SK-N-SH (cell line): ENCODE measurements around the gene TNFRSF19. TPM values are rescaled to one million over a fixed set of nuclear protein-coding genes. Genes with fewer than 3 reads are reported as not detected.

Experiments
- CTCF ChIA-PET: fragments of 300-600, 350-600 bp; formaldehyde crosslinking; extraction: SDS; loops from one replicate; lab custom pipeline; 2021; lab: Yijun Ruan, JAX
- POLR2A ChIA-PET: fragments of 350-600 bp; sonication (Branson Sonifier 250); formaldehyde crosslinking; extraction: SDS; loops from one replicate; lab custom pipeline; 2020; ENCODE audit warnings: antibody characterized with exemption, inconsistent platforms; lab: Yijun Ruan, JAX
- DNase-seq: peaks from one replicate; pipeline ENCODE4 v3.0.0; 2012
- H2AFZ ChIP-seq: fragments of 200-600 bp; sonication (generic); 2 replicates; pipeline ENCODE4 v1.8.1; 2016; ENCODE audit warnings: antibody characterized with exemption, mild to moderate bottlenecking, low read depth
- H3F3A ChIP-seq: fragments of 200-600 bp; sonication (generic); replicated peaks from 2 replicates; pipeline ENCODE3; 2016; ENCODE audit warnings: antibody characterized with exemption, mild to moderate bottlenecking; ENCODE audit not compliant: insufficient read depth
- H3K27ac ChIP-seq, 2 experiments: fragments of 200-500 bp in 1 of 2; fragments of 200-600 bp in 1 of 2; sonication (Bioruptor generic) in 1 of 2; sonication (generic), shearing (Covaris generic) in 1 of 2; 2 replicates each; pipeline versions ENCODE4 v1.5.1 to v1.6.1; 2014 to 2016; ENCODE audit warnings: low read depth in 2 of 2, inconsistent platforms in 1 of 2, low read length in 1 of 2, mild to moderate bottlenecking in 1 of 2, mixed read lengths in 1 of 2
- H3K27me3 ChIP-seq: fragments of 200-600 bp; sonication (generic), shearing (Covaris generic); 2 replicates; pipeline ENCODE4 v1.6.1; 2016; ENCODE audit warnings: mixed run types; ENCODE audit not compliant: insufficient read depth
- H3K36me3 ChIP-seq, 2 experiments: fragments of 200-500 bp in 1 of 2; fragments of 200-600 bp in 1 of 2; sonication (Bioruptor generic) in 1 of 2; sonication (generic) in 1 of 2; replicated peaks in 1 of 2; 2 replicates each; pipeline versions ENCODE3 to v1.5.1; 2014 to 2016; ENCODE audit warnings: low read length in 1 of 2, mild to moderate bottlenecking in 1 of 2; ENCODE audit not compliant: insufficient read depth in 2 of 2, control insufficient read depth in 1 of 2
- H3K4me1 ChIP-seq, 2 experiments: fragments of 200-500 bp in 1 of 2; fragments of 200-600 bp in 1 of 2; sonication (Bioruptor generic) in 1 of 2; sonication (generic), shearing (Covaris generic) in 1 of 2; 2 replicates each; pipeline versions ENCODE4 v1.5.1 to v1.6.1; 2014 to 2016; ENCODE audit warnings: low read depth in 1 of 2, low read length in 1 of 2, mixed run types in 1 of 2; ENCODE audit not compliant: insufficient read depth in 2 of 2, control insufficient read depth in 1 of 2
- H3K4me2 ChIP-seq: fragments of 200-600 bp; sonication (generic), shearing (Covaris generic); 2 replicates; pipeline ENCODE4 v1.6.1; 2017; ENCODE audit warnings: mixed run types
- H3K4me3 ChIP-seq, 2 experiments: fragments of 200-500 bp in 1 of 2; fragments of 200-600 bp in 1 of 2; sonication (Bioruptor generic) in 1 of 2; sonication (generic), shearing (Covaris generic) in 1 of 2; 2 replicates each; pipeline versions ENCODE4 v1.5.1 to v1.8.1; 2014 to 2016; ENCODE audit warnings: low read depth in 2 of 2, inconsistent platforms in 1 of 2, low read length in 1 of 2, mild to moderate bottlenecking in 1 of 2, mixed read lengths in 1 of 2, moderate library complexity in 1 of 2
- H3K79me2 ChIP-seq: fragments of 200-600 bp; sonication (generic); 2 replicates; pipeline ENCODE4 v1.8.1; 2017; ENCODE audit warnings: mild to moderate bottlenecking; ENCODE audit not compliant: insufficient read depth
- H3K9ac ChIP-seq: fragments of 200-600 bp; sonication (generic); 2 replicates; pipeline ENCODE4 v1.6.1; 2017; ENCODE audit warnings: mixed run types
- H3K9me2 ChIP-seq: fragments of 200-600 bp; sonication (generic); 2 replicates; pipeline ENCODE4 v1.6.1; 2017; ENCODE audit warnings: mixed run types
- H3K9me3 ChIP-seq: fragments of 200-600 bp; sonication (generic); 2 replicates; pipeline ENCODE4 v1.6.1; 2017; ENCODE audit warnings: mixed run types, mild to moderate bottlenecking, moderate library complexity
- H4K20me1 ChIP-seq: fragments of 200-600 bp; sonication (generic); 2 replicates; pipeline ENCODE4 v1.6.1; 2017; ENCODE audit warnings: mild to moderate bottlenecking, mixed run types; ENCODE audit not compliant: insufficient read depth
- CHD2 ChIP-seq: fragments of 150-350 bp; IDR thresholded peaks from 2 replicates; pipeline ENCODE4 v1.6.1; 2018; ENCODE audit warnings: low read length; ENCODE audit not compliant: partially characterized antibody
- CTCF ChIP-seq: fragments of 200-600 bp; sonication (generic); IDR thresholded peaks from 2 replicates; pipeline ENCODE4 v1.6.1; 2017; ENCODE audit warnings: antibody characterized with exemption, mild to moderate bottlenecking, moderate library complexity
- ELF1 ChIP-seq: IDR thresholded peaks from 2 replicates; pipeline ENCODE4 v1.4.0; 2012
- FOXJ3 ChIP-seq: sonication (generic); formaldehyde crosslinking; IDR thresholded peaks from 2 replicates; pipeline ENCODE4 v1.5.1; 2020; ENCODE audit warnings: mild to moderate bottlenecking, missing genetic modification reagents
- MEF2A ChIP-seq: IDR thresholded peaks from 2 replicates; pipeline ENCODE4 v1.4.0; 2012; ENCODE audit warnings: low read depth, borderline replicate concordance
- NFIC ChIP-seq: IDR thresholded peaks from 2 replicates; pipeline ENCODE4 v1.4.0; 2012; ENCODE audit warnings: borderline replicate concordance
- NRF1 ChIP-seq: IDR thresholded peaks from 2 replicates; pipeline ENCODE4 v1.6.1; 2012; ENCODE audit warnings: low read depth, mild to moderate bottlenecking, low read length
- POLR2AphosphoS5 ChIP-seq: IDR thresholded peaks from 2 replicates; pipeline ENCODE4 v1.6.1; 2012; ENCODE audit warnings: low read depth, low read length
- SIN3A ChIP-seq: IDR thresholded peaks from 2 replicates; pipeline ENCODE4 v1.6.1; 2012; ENCODE audit warnings: low read depth, mild to moderate bottlenecking, low read length, moderate library complexity, borderline replicate concordance
- TAF1 ChIP-seq: IDR thresholded peaks from 2 replicates; pipeline ENCODE4 v1.6.1; 2012; ENCODE audit warnings: low read depth, mild to moderate bottlenecking, low read length, moderate library complexity, borderline replicate concordance
- TEAD4 ChIP-seq: IDR thresholded peaks from 2 replicates; pipeline ENCODE4 v1.4.0; 2012; ENCODE audit warnings: mild to moderate bottlenecking, borderline replicate concordance; ENCODE audit not compliant: insufficient read depth
- USF1 ChIP-seq: IDR thresholded peaks from 2 replicates; pipeline ENCODE4 v1.4.0; 2012; ENCODE audit warnings: low read depth, borderline replicate concordance
- WGBS: methylation state at CpG from one replicate; pipeline ENCODE4 v1.1.6; 2017; ENCODE audit warnings: low lambda C conversion rate; 5-methylcytosine and 5-hydroxymethylcytosine counted together
- polyA plus RNA-seq, 3 experiments: library from polyadenylated mRNA; depleted of rRNA; stranded (reverse); fragments of >200 nt; gene quantifications; 2 replicates each; pipeline ENCODE4 v1.2.3, GENCODE V29; 2012

The TNFRSF19 gene
- polyA plus RNA-seq, 1 of the 3 experiments (the other 2 are of a cell fraction): 4.6 TPM

GRCh38 chr13:23560571-23561089, 9.6 kb upstream of the TNFRSF19 start:
- CTCF ChIA-PET: no interaction called here
- 94% methylated on average over 7 of the region's 7 CpGs for WGBS

GRCh38 chr13:23561261-23561660, 9.0 kb upstream of the TNFRSF19 start:
- 94% methylated on average over 3 of the region's 3 CpGs for WGBS
- CTCF ChIA-PET: no interaction called here

More at GRCh38 chr13:23560571-23561089, 9.6 kb upstream of the TNFRSF19 start:
- Histone ChIP-seq H3K4me3 (no peak overlapping the region), H3K4me2 (no peak overlapping the region), H3K36me3 (no peaks in the 10 kb centered on the region), H3K79me2 (no peaks in the 10 kb centered on the region), H4K20me1 (no peaks in the 10 kb centered on the region), H3K9me3 (no peaks in the 10 kb centered on the region), H3F3A (peaks cover 8% of the 10 kb centered on the region), H3K9ac (no peak overlapping the region), H2AFZ (no peak overlapping the region), H3K9me2 (no peaks in the 10 kb centered on the region), H3K27ac (no peak overlapping the region), H3K4me1 (no peaks in the 10 kb centered on the region; a peak in 2 of 4 replicates), H3K27me3 (no peaks in the 10 kb centered on the region)
- POLR2A ChIA-PET: no interaction called here
- DNase-seq: no peak
- TF ChIP-seq TAF1: no peak

More at GRCh38 chr13:23561261-23561660, 9.0 kb upstream of the TNFRSF19 start:
- no peaks in the 10 kb centered on the region for H3K36me3 ChIP-seq
- H3K9me2 ChIP-seq: no peaks in the 10 kb centered on the region
- no peaks in the 10 kb centered on the region for H3K9me3 ChIP-seq
- no peak overlapping the region for H2AFZ ChIP-seq
- POLR2A ChIA-PET: no interaction called here
- no peaks in the 10 kb centered on the region for H3K79me2 ChIP-seq
- H3F3A ChIP-seq: peaks cover 8% of the 10 kb centered on the region
- H3K27ac ChIP-seq: no peak overlapping the region
- H3K4me3 ChIP-seq: no peak overlapping the region
- TF ChIP-seq NFIC: no peak
- TF ChIP-seq ELF1: no peak
- no peak for TF ChIP-seq CHD2
- no peak for TF ChIP-seq NRF1
- no peak for TF ChIP-seq FOXJ3
- no peak for TF ChIP-seq POLR2AphosphoS5
- TF ChIP-seq SIN3A: no peak
- TF ChIP-seq MEF2A: no peak
- TF ChIP-seq TEAD4: no peak
- TF ChIP-seq USF1: no peak
- TF ChIP-seq CTCF: no peak
- H3K4me2 ChIP-seq: no peak overlapping the region
- H3K27me3 ChIP-seq: no peaks in the 10 kb centered on the region
- H4K20me1 ChIP-seq: no peaks in the 10 kb centered on the region
- no peak for DNase-seq
- H3K9ac ChIP-seq: no peak overlapping the region
- H3K4me1 ChIP-seq: no peaks in the 10 kb centered on the region; a peak in 2 of 4 replicates
